Liver (tissue), 9 donors: ENCODE measurements around the gene NUCB2. TPM values are rescaled to one million over a fixed set of nuclear protein-coding genes. Genes with fewer than 3 reads are reported as not detected.

Experiments
- DNase-seq: peaks from one replicate; pipeline ENCODE4 v3.0.0-alpha.2; 2017; ENCODE audit warnings: low spot score
- H3K27ac ChIP-seq, 2 donors: one replicate each; pipeline ENCODE4 v1.7.0; 2013; ENCODE audit warnings: inconsistent platforms in 2 of 2, low read length in 2 of 2, control low read depth in 1 of 2, low read depth in 1 of 2, mild to moderate bottlenecking in 1 of 2
- H3K27me3 ChIP-seq, 4 donors: one replicate each; pipeline versions ENCODE4 v1.6.1 to v1.7.0; 2013; ENCODE audit warnings: low read length in 3 of 4, inconsistent platforms in 1 of 4, mild to moderate bottlenecking in 1 of 4, moderate library complexity in 1 of 4; ENCODE audit not compliant: control insufficient read depth in 4 of 4, insufficient read depth in 4 of 4
- H3K36me3 ChIP-seq, 4 donors: one replicate each; pipeline versions ENCODE4 v1.6.1 to v1.7.0; 2013; ENCODE audit warnings: low read length in 3 of 4, mild to moderate bottlenecking in 3 of 4, low read depth in 1 of 4, moderate library complexity in 1 of 4; ENCODE audit not compliant: control insufficient read depth in 4 of 4, insufficient read depth in 3 of 4
- H3K4me1 ChIP-seq, 4 donors: one replicate each; pipeline versions ENCODE4 v1.6.1 to v1.7.0; 2013; ENCODE audit warnings: low read length in 3 of 4, mild to moderate bottlenecking in 3 of 4, moderate library complexity in 1 of 4; ENCODE audit not compliant: control insufficient read depth in 4 of 4, insufficient read depth in 4 of 4
- H3K4me3 ChIP-seq, 3 donors: one replicate each; pipeline versions ENCODE4 v1.6.1 to v1.7.0; 2013; ENCODE audit warnings: low read length in 3 of 3, control low read depth in 1 of 3, low read depth in 1 of 3, mild to moderate bottlenecking in 1 of 3
- H3K9ac ChIP-seq, 2 donors: one replicate each; pipeline ENCODE4 v1.7.0; 2013; ENCODE audit warnings: low read length in 2 of 2, mild to moderate bottlenecking in 2 of 2, moderate library complexity in 2 of 2, control low read depth in 1 of 2, low read depth in 1 of 2
- H3K9me3 ChIP-seq, 4 donors: one replicate each; pipeline versions ENCODE4 v1.6.1 to v1.7.0; 2013; ENCODE audit warnings: low read length in 3 of 4; ENCODE audit not compliant: control insufficient read depth in 4 of 4
- FOXA1 ChIP-seq: IDR thresholded peaks from 2 replicates; pipeline ENCODE4 v1.6.1; 2016; ENCODE audit warnings: antibody characterized with exemption
- GABPA ChIP-seq, 2 donors: IDR thresholded peaks in 1 of 2; conservative IDR thresholded peaks in 1 of 2; 2 replicates each; pipeline ENCODE4 v1.6.1; 2016; ENCODE audit warnings: antibody characterized with exemption in 2 of 2, mild to moderate bottlenecking in 1 of 2, moderate library complexity in 1 of 2
- HNF4A ChIP-seq, 2 donors: conservative IDR thresholded peaks; 2 replicates each; pipeline ENCODE4 v1.6.1; 2016; ENCODE audit warnings: antibody characterized with exemption in 2 of 2, mild to moderate bottlenecking in 2 of 2
- HNF4G ChIP-seq: IDR thresholded peaks from 2 replicates; pipeline ENCODE4 v1.6.1; 2016; ENCODE audit warnings: antibody characterized with exemption
- MAX ChIP-seq: IDR thresholded peaks from 2 replicates; pipeline ENCODE4 v1.6.1; 2016; ENCODE audit warnings: antibody characterized with exemption
- RAD21 ChIP-seq, 2 donors: IDR thresholded peaks; 2 replicates each; pipeline ENCODE4 v1.6.1; 2016; ENCODE audit warnings: antibody characterized with exemption in 2 of 2, mild to moderate bottlenecking in 2 of 2
- RXRA ChIP-seq, 2 donors: IDR thresholded peaks; 2 replicates each; pipeline ENCODE4 v1.6.1; 2017 to 2018; ENCODE audit warnings: antibody characterized with exemption in 2 of 2, mild to moderate bottlenecking in 1 of 2
- SP1 ChIP-seq: IDR thresholded peaks from 2 replicates; pipeline ENCODE4 v1.6.1; 2018; ENCODE audit warnings: antibody characterized with exemption, mild to moderate bottlenecking
- YY1 ChIP-seq: IDR thresholded peaks from 2 replicates; pipeline ENCODE4 v1.6.1; 2016; ENCODE audit warnings: antibody characterized with exemption, mild to moderate bottlenecking
- WGBS: extraction: QIAGEN DNeasy Blood & Tissue Kit; methylation state at CpG from one replicate; pipeline ENCODE4 v1.1.7; 2013; 5-methylcytosine and 5-hydroxymethylcytosine counted together
- polyA plus RNA-seq, 2 donors: library from polyadenylated mRNA; stranded (reverse) in 1 of 2; unstranded in 1 of 2; fragments of 200-250 nt in 1 of 2; fragments of >200 nt in 1 of 2; fragmentation: Nextera tagmentation in 1 of 2; extraction: Ambion mirVana in 1 of 2; gene quantifications; one replicate each; pipeline versions ENCODE4 v1.2.1 to v1.2.3, GENCODE V29; 2013 to 2015
- total RNA-seq, 2 donors: library from RNA; depleted of rRNA; stranded (reverse); fragments of >200 nt; gene quantifications; one replicate each; pipeline ENCODE4 v1.2.3, GENCODE V29; 2014
- donor health status: healthy.
- donor health status: healthy.
- donor health status: healthy.
- donor health status: healthy.
- donor health status: healthy.

The NUCB2 gene
- total and polyA plus RNA-seq, 4 donors, result 68.5 to 112 (median 103) TPM

GRCh38 chr11:17351172-17351509, 74.6 kb downstream of the NUCB2 start (continued):
- no peak for TF ChIP-seq HNF4A (conservative IDR thresholded peaks at IDR 0.05)

GRCh38 chr11:17351510-17352176, 75.1 kb downstream of the NUCB2 start, which contains the start of gene NCR3LG1:
Gene NCR3LG1, plus strand, starts transcription at chr11:17351800. Its CDS starts 170 bp downstream, at chr11:17351970.
- TF ChIP-seq MAX (peak; percentile 34), RXRA (IDR thresholded peaks at IDR 0.05) (peak in 1 of 2 donors; percentile 9), HNF4A (conservative IDR thresholded peaks at IDR 0.05) (peak; percentile 39 to 57), FOXA1 (no peak)

GRCh38 chr11:17352950-17353820, 76.6 kb downstream of the NUCB2 start:
- Histone ChIP-seq H3K9me3 (no peaks in the 10 kb centered on the region), H3K36me3 (no peaks in the 10 kb centered on the region), H3K27me3 (no peaks in the 10 kb centered on the region), H3K9ac (peak overlapping the region in 1 of 2 donors; percentile 55), H3K27ac (peak overlapping the region; percentile 42 to 63), H3K4me3 (peak overlapping the region; percentile 65 to 71 (median 70)), H3K4me1 (peaks cover 6 to 27% (median 21%) of the 10 kb centered on the region in 4 donors)
- 2% methylated on average over 69 of the region's 69 CpGs for WGBS
- DNase-seq, result peak; percentile 58
- no peak for TF ChIP-seq HNF4G
- TF ChIP-seq MAX, result peak; percentile 39
- no peak for TF ChIP-seq YY1

More at GRCh38 chr11:17351510-17352176, 75.1 kb downstream of the NUCB2 start, which contains the start of gene NCR3LG1:
- no peak within 1 kb of the TSS for H3K27ac ChIP-seq
- H3K36me3 ChIP-seq, result no peaks in the 10 kb centered on the region
- no peaks in the 10 kb centered on the region for H3K9me3 ChIP-seq
- peak; percentile 39 for DNase-seq
- H3K9ac ChIP-seq, result peak within 1 kb of the TSS in 1 of 2 donors; percentile 30
- peaks cover 6 to 27% (median 21%) of the 10 kb centered on the region in 4 donors for H3K4me1 ChIP-seq
- H3K4me3 ChIP-seq, result peak within 1 kb of the TSS; percentile 5 to 71 (median 70)
- 2% methylated on average over 61 of the region's 61 CpGs for WGBS
- no peaks in the 10 kb centered on the region for H3K27me3 ChIP-seq

GRCh38 chr11:17353821-17354600, 77.5 kb downstream of the NUCB2 start:
- peak overlapping the region in 1 of 2 donors; percentile 62 for H3K9ac ChIP-seq
- no peaks in the 10 kb centered on the region for H3K36me3 ChIP-seq
- H3K4me3 ChIP-seq, result peak overlapping the region; percentile 4 to 71 (median 70)
- WGBS, result 8% methylated on average over 15 of the region's 15 CpGs
- no peaks in the 10 kb centered on the region for H3K9me3 ChIP-seq
- H3K27me3 ChIP-seq, result no peaks in the 10 kb centered on the region
- TF ChIP-seq RXRA (IDR thresholded peaks at IDR 0.05) (no peak), HNF4A (conservative IDR thresholded peaks at IDR 0.05) (peak; percentile 17 to 36), RAD21 (IDR thresholded peaks at IDR 0.05) (no peak), SP1 (peak; percentile 16), MAX (no peak), GABPA (IDR thresholded peaks at IDR 0.05 in 1 of 2, conservative IDR thresholded peaks at IDR 0.05 in 1 of 2) (peak in 1 of 2 donors; percentile 23)
- peak overlapping the region in 1 of 2 donors; percentile 42 for H3K27ac ChIP-seq
- peaks cover 6 to 27% (median 21%) of the 10 kb centered on the region in 4 donors for H3K4me1 ChIP-seq
- no peak for DNase-seq
